NT2/D1 (cell line): Measurements from ENCODE around the gene API5.

Experiments used
- DNase-seq: peaks from one replicate; pipeline ENCODE4 v3.0.0-alpha.2; 2011; ENCODE audit warnings: low read depth, low spot score
- H3K27me3 ChIP-seq: 2 replicates; pipeline ENCODE4 v1.6.0; 2011; ENCODE audit warnings: mild to moderate bottlenecking; ENCODE audit not compliant: insufficient read length, insufficient read depth
- H3K36me3 ChIP-seq: 2 replicates; pipeline ENCODE4 v1.6.1; 2011; ENCODE audit warnings: mild to moderate bottlenecking, low read length, mixed read lengths; ENCODE audit not compliant: insufficient read depth, insufficient read length
- H3K4me1 ChIP-seq: 2 replicates; pipeline ENCODE4 v1.5.1; 2011; ENCODE audit not compliant: insufficient read depth, insufficient read length
- H3K4me3 ChIP-seq: 2 replicates; pipeline ENCODE4 v1.5.1; 2011; ENCODE audit warnings: low read depth; ENCODE audit not compliant: insufficient read length
- H3K9ac ChIP-seq: 2 replicates; pipeline ENCODE4 v1.6.0; 2011; ENCODE audit warnings: low read depth; ENCODE audit not compliant: insufficient read length
- H3K9me3 ChIP-seq: 2 replicates; pipeline ENCODE4 v1.5.1; 2011; ENCODE audit warnings: mild to moderate bottlenecking, low read length; ENCODE audit not compliant: insufficient read depth
- SUZ12 ChIP-seq: IDR thresholded peaks from 2 replicates; pipeline ENCODE4 v1.6.1; 2011; ENCODE audit not compliant: insufficient read length, insufficient read depth; ENCODE audit errors: extremely low read depth
- YY1 ChIP-seq: IDR thresholded peaks from 2 replicates; pipeline ENCODE4 v1.6.1; 2011; ENCODE audit not compliant: insufficient read length, insufficient read depth
- ZNF274 ChIP-seq: IDR thresholded peaks from 2 replicates; pipeline ENCODE4 v1.6.1; 2011; ENCODE audit warnings: mild to moderate bottlenecking, low read depth, low read length

API5 gene

GRCh38 chr11:43282607-43283440, 29.0 kb upstream of the API5 start:
- Histone ChIP-seq H3K4me3 (no peak overlapping the region), H3K4me1 (no peaks in the 10 kb centered on the region), H3K9ac (no peak overlapping the region), H3K9me3 (no peaks in the 10 kb centered on the region), H3K27me3 (no peaks in the 10 kb centered on the region), H3K36me3 (no peaks in the 10 kb centered on the region)
- TF ChIP-seq SUZ12 = no peak
- TF ChIP-seq YY1 = no peak
- TF ChIP-seq ZNF274 = no peak
- DNase-seq = peak; percentile 50

- no peaks in the 10 kb centered on the region for H3K4me1 ChIP-seq
- no peak overlapping the region for H3K4me3 ChIP-seq
- no peak for DNase-seq
- no peaks in the 10 kb centered on the region for H3K36me3 ChIP-seq
- peaks cover 17% of the 10 kb centered on the region for H3K9me3 ChIP-seq
- H3K27me3 ChIP-seq = no peaks in the 10 kb centered on the region
- TF ChIP-seq SUZ12 = no peak
- no peak for TF ChIP-seq ZNF274
- TF ChIP-seq YY1 = no peak
- no peak overlapping the region for H3K9ac ChIP-seq
These were observed 26.0 kb upstream of the API5 start for GRCh38 chr11:43285826-43286225.

- Histone ChIP-seq H3K36me3 (no peaks in the 10 kb centered on the region), H3K9ac (no peak overlapping the region), H3K4me3 (no peak overlapping the region), H3K27me3 (no peaks in the 10 kb centered on the region), H3K9me3 (peaks cover 17% of the 10 kb centered on the region), H3K4me1 (no peaks in the 10 kb centered on the region)
- no peak for DNase-seq
- no peak for TF ChIP-seq YY1
These were observed 22.4 kb upstream of the API5 start for GRCh38 chr11:43289368-43289767.

GRCh38 chr11:43298397-43298796, 13.4 kb upstream of the API5 start:
- Histone ChIP-seq H3K4me3 (no peak overlapping the region), H3K9ac (no peak overlapping the region), H3K27me3 (no peaks in the 10 kb centered on the region), H3K36me3 (no peaks in the 10 kb centered on the region), H3K9me3 (peaks cover 42% of the 10 kb centered on the region), H3K4me1 (no peaks in the 10 kb centered on the region)
- TF ChIP-seq ZNF274 (no peak), SUZ12 (no peak), YY1 (no peak)
- DNase-seq = no peak

- H3K9me3 ChIP-seq = no peaks in the 10 kb centered on the region
- H3K9ac ChIP-seq = no peak overlapping the region
- peaks cover 64% of the 10 kb centered on the region for H3K36me3 ChIP-seq
- no peaks in the 10 kb centered on the region for H3K27me3 ChIP-seq
- TF ChIP-seq ZNF274 = no peak
- no peak for TF ChIP-seq YY1
- TF ChIP-seq SUZ12 = no peak
- no peak for DNase-seq
- H3K4me3 ChIP-seq = no peak overlapping the region
- no peaks in the 10 kb centered on the region for H3K4me1 ChIP-seq
These were observed 4.2 kb downstream of the API5 start for GRCh38 chr11:43315966-43316365.

GRCh38 chr11:43316451-43316850, 4.7 kb downstream of the API5 start:
- H3K4me1 ChIP-seq = no peaks in the 10 kb centered on the region
- TF ChIP-seq YY1 = no peak
- TF ChIP-seq ZNF274 = no peak
- no peak for TF ChIP-seq SUZ12
- DNase-seq = no peak
- H3K9ac ChIP-seq = no peak overlapping the region
- H3K4me3 ChIP-seq = no peak overlapping the region
- H3K27me3 ChIP-seq = no peaks in the 10 kb centered on the region
- H3K9me3 ChIP-seq = no peaks in the 10 kb centered on the region
- H3K36me3 ChIP-seq = peaks cover 69% of the 10 kb centered on the region

GRCh38 chr11:43327987-43328386, 16.2 kb downstream of the API5 start:
- TF ChIP-seq ZNF274 (no peak), SUZ12 (no peak), YY1 (no peak)
- Histone ChIP-seq H3K9me3 (no peaks in the 10 kb centered on the region), H3K27me3 (no peaks in the 10 kb centered on the region), H3K4me3 (no peak overlapping the region), H3K36me3 (peaks cover 100% of the 10 kb centered on the region), H3K4me1 (no peaks in the 10 kb centered on the region), H3K9ac (no peak overlapping the region)
- DNase-seq = no peak
